GM11168 (cell line): ENCODE data around the gene CSGALNACT2.
"Not testable (repeated sequence)": the region's sequence is repeated elsewhere in the genome, so short reads cannot be mapped to it uniquely, and the experiment has no call there.

Experiments used
- in situ Hi-C: fragments of 300-500 bp; cut with MboI; formaldehyde crosslinking; loops from one replicate; pipeline ENCODE4 v1.12.0; 2022; ENCODE audit warnings: low sequenced_read_pairs; ENCODE audit not compliant: unreplicated experiment

The CSGALNACT2 gene

DNA sequence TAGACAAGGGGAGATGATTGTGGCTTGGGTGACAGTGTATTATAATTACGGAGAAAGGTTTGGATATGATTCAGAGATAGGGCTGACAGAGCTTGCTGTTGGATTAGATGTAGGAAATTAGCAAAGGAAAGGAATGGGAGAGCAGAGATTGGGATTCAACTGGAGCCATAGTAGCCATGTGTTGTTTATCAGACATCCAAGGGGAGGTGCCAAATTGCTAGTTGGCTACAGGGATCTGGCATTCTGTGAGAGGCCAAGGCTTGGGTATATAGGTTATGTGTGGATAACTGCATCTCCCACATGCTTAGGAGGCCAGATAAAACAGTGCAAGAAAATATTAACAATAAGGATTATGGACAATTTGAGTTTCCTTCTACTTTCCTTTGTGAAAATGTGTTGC lies 34.9 kb downstream of the CSGALNACT2 start:
- in situ Hi-C loops, result no loop called here

DNA sequence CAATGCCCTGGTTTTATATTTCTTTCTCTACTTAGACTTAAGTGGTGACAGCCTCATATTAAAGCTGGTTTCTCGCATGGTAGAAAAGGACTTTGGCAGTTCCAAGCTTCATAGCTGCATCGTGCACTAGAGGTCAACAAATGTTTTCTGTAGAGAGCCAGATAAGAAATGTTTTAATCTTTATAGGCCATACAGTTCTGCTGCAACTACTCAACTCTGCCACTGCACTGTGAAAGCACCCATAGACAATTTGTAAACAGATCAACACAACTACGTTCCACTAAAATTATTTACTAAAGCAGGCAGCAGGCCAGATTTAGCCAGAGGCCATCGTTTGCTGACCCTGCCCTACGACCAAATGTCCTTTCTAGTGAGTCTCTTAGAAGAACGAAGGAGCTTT lies 36.7 kb downstream of the CSGALNACT2 start:
- in situ Hi-C loops, result no loop called here

DNA sequence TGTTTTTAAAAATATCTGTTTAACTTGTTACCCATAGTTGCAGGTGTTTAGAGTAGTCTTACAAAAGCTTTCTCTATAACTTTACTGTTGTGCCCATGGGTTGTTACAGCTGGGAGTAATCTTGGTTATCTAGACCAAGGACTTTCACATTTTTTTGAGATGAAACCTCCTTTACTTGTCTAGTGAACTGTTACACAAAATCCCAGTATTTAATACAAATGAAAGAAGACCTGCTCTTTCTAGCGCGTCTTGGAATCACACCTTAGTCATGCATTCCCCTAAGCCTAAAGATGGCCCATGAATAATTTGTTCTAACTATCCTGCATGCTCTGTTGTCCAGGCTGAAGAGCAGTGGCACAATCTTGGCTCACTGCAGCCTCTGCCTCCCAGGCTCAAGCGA lies 38.0 kb downstream of the CSGALNACT2 start:
- in situ Hi-C loops, result no loop called here

DNA sequence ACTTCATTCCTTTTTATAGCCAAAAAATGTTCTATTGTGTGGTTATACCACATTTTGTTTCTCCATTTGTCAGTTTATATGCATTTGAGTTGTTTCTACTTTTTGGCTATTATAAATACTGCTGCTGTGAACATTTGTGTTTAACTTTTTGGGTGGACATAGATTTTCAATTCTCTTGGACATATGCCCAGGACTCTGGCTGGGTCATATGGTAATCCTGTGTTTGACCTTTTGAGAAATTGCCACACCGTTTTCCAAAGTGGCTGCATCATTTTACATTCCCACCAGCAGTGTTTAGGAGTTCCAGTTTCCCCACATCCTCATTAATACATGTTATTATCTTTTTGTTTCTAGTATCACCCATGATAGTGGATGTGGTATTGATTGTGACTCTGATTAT lies 39.4 kb downstream of the CSGALNACT2 start:
- in situ Hi-C loops, result no loop called here

DNA sequence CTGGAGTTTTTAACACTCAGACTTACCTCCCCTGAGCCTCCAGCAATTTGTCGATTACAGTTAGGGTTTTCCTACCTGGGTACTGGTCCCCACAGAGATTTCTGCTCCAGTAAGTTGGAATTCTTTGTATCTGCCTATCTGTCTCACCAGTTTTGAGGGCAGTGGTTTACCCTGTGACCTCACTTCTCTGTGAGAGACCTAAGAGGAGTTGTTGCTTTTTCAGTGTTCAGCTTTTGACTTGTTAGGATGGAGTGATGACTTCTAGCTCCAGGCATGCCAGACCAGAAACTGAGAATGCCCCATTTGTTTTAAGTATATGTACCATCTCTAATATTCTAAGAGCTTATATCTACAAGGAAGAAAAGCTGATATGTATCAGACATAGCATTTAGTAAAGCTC lies 42.9 kb downstream of the CSGALNACT2 start:
- in situ Hi-C loops, result no loop called here

DNA sequence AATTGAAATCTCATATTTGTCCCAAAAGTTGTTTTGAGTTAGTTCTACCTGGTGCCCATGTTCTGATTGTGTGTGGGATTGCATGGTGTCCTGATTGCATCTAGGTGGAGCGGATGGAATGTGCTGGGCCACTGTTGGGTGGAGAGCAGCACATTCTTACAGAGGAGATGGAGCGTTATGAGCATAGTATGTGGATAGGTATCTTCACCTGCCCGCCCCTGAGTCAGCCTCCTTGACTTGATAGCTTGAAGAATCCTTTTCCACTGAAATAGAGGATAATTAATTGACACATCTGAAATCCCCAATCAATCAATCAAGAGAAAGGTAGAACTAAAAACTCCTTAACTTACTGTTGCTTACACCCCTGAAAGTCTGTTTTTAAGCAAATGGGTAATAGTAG lies 45.5 kb downstream of the CSGALNACT2 start:
- in situ Hi-C loops, result not testable (repeated sequence)

DNA sequence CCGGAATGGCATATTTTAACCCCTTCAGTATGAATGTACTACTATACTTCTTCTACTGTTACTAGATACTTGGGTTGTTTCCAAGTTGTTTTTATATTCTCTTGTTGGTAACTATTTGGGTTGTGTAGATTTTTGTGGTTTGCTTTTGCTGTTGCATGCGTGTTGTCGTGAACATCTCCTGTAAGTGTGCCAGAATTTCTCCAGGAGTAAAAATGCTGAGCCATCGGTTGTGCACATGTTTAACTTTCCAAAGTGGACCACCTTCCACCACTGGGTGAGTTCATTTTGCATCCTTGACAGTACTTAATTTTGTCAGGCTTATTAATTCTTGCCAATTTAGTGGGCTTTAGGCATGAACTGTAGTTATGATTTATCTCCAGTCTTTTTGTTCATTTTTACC lies 47.9 kb downstream of the CSGALNACT2 start:
- in situ Hi-C loops, result no loop called here

DNA sequence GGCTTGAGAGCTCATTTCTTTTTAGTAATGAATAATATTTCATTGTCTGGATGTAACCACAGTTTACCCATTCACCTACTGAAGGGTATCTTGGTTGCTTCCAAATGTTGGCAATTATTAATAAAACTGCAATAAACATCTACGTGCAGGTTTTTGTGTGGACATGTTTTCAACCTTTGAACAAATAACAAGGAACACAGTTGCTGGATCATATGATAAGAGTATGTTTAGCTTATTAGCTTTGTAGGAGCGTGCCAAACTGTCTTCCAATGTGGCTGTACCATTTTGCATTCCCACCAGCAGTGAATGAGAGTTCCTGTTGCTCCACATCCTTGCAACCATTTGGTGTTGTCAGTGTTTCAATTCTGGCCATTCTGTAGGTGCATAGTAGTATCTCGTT lies 49.0 kb downstream of the CSGALNACT2 start:
- in situ Hi-C loops, result no loop called here

DNA sequence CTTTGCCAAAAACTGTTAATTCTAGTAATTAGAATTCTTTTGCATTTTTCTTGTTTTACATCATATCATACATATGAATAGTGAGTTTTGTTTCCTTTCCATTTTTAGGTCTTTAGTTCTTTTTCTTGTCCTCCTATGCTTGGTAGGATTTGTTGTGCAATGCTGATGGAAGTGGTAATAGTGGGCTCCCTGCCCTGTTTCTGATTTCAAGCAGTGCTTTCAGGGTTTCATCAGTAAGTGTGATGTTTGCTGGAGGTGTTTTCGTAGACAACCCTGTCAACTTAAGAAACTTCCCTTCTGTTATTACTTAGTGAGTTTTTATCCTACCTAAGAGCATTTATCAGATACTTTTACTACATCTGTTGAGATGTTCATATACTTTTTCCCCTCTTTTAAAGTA lies 50.5 kb downstream of the CSGALNACT2 start:
- in situ Hi-C loops, result no loop called here

DNA sequence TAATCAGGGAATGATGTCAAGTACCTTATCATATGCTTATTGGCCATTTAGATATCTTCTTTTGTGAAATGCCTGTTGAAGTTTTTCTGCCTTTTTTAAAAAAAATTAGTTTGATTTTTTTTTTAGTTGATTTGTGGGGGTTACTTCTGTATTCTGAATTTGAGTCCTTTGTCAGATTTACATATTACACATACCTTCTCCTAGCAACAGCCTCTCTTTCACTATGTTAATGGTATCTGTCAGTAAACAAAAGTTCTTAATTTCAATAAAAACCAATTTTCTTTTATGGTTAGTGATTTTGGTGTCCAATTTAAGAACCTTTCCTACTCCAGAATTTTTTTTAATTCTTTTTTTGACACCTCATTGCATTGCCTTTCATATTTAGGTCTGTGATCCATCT lies 52.0 kb downstream of the CSGALNACT2 start:
- in situ Hi-C loops, result no loop called here

DNA sequence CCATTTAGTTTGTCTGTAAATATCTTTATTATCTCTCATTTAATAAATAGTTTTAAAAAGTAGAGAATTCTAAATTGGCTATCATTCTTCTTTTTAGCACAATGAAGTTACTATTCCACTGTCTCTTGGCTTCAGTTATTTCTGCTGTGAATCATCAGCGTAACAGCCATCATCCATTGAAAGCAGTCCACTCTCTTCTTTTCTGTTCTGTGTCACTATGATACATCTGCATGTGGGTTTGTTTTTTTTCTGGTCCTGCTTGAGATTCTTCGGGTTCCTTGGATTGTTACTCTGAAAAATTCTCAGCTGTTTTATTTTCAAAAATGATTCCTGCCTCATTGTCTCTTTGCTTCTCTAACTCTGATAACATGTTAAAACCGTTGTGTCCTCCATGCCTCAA lies 52.5 kb downstream of the CSGALNACT2 start:
- in situ Hi-C loops, result no loop called here

DNA sequence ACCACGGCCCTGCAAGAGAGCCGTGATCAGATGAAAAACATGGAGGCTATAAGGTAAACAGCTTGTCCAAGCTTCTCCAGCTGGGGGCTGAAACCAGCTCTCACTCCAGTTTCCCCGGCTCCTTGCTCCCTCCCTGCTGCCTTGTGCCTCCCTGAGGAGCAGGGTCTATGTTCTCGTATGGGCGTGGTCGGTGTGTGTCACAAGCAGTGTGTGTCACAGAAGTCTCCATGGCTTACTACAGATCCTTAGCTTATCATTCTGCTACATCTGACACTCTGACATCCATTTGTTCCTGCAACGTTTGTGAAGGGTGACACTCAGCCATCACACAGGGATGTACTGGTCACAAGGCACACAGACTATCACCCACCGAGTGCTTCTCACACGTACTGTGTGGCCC lies 54.6 kb downstream of the CSGALNACT2 start:
- in situ Hi-C loops, result no loop called here

DNA sequence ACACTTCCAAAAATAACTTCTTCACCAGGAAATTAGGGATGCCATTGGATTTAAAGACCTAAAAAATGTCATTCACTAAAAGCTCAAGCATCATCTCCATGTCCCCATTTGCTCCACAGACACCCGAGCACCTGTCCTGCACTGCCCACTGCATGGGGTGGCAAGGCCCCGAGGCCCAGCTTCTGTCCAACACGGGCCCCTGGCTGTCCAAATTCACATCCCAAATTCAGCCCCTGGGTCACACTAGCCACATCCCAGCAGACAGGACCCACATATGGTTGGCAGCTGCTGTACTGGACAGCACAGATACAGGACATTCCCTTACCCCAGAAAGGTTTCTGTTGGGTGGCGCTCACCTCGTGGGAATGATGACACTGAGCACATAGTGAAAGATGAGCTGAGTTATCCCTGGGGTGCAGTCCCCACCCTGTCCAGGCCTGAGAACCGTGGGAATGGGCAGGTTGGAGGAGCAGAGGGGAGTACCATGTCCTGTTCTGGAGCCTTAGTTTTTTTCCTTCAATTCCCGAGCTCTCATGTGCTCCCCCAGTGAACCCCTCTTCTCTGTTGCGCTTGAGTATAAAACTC lies 55.3 kb downstream of the CSGALNACT2 start:
- in situ Hi-C loops, result no loop called here

DNA sequence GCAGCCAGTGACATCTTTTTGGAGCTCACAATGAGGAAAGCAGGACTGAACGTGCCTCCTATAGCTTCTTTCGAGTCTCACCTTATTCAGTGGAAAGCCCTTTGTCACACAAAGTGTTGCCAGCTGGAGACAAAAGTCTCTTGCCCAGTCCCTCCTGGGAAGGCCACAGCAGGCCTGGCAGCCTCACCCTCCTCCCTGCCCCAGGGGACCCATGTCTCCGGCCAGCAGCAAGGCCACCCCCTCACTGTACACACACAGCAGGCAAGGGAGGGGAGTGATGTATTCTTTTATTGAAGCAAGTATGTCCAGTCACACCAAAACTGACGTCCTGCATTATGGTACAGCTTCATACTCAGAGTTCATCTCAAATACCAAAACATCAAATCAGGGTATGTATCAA lies 56.0 kb downstream of the CSGALNACT2 start:
- in situ Hi-C loops, result no loop called here

DNA sequence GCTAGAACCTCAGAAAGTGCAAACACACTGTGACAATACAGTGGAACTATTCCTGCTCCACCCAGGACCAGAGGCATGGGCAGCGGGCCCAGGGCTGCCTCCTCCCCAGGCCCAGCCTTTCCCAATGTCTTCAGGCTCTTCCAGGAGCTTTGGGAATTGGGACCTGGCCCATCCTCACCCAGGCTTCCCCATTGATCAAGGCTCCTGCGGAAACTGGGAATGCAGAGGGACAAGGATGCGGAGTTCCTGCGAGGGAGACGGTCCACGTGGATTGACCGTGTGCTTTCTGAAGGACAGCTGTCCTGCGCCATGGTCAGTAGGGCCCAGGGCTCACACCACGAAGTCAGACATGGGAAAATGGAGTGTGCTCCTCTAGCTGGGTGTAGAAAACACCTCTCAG lies 56.6 kb downstream of the CSGALNACT2 start:
- in situ Hi-C loops, result no loop called here

DNA sequence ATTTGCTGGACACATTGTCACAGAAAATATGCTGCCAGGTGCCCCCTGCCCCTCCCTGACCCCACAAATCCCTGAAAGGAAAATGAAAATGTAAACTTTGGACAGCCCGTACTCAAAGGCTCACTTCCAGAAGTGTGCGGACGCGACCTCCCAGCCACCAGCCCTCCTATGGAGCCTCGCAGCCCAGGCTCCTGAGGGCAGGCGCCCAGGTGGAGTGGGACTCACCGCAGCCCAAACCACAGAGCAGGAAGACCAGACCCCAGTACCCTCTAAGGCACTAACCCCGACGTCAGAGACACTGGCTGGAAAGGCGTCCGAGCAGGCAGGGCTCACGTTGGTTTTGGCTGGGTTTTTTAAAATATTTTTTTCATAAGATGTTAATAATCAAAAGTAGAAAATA lies 57.3 kb downstream of the CSGALNACT2 start:
- in situ Hi-C loops, result no loop called here

DNA sequence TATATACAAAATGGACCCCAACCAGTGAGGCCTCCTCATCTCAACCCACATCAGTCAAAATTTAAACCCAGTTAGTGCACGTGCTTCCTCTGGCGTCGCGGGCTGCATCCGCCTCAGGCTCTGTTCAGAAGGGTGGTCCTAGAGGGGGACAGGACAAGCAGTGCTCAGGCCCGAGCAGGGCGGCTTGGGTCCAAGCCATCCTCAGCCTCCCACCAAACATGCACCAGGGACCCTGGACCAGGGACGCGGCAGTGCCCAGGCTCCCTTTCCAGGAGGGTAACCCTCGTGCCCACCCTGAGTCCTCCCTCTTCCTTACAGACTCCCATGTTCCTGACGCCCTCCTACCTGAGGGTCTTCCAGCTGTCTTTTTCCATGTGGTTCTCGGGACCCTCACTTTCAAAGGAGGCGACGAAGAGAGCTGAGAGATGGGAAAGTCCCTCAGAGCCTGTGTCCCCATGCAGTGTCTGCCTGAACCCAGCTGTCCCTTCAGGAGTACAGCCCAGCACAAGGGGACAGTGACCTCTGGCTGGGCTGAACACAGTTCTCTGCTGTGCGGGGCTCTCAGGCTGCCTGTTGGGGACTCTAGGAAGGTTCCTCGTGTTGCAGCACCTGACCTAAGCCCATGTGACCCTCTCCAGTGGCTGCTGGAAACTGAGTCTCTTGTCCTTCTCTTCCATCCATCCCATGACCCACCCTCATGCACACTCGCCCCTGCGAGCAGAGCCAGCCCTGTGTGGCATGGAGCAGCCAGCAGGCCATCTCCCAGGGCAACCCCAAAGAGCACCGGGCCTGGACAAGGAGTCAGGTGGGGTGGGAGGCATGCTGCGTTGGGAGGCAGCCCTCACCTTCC lies 58.1 kb downstream of the CSGALNACT2 start:
- in situ Hi-C loops, result no loop called here

DNA sequence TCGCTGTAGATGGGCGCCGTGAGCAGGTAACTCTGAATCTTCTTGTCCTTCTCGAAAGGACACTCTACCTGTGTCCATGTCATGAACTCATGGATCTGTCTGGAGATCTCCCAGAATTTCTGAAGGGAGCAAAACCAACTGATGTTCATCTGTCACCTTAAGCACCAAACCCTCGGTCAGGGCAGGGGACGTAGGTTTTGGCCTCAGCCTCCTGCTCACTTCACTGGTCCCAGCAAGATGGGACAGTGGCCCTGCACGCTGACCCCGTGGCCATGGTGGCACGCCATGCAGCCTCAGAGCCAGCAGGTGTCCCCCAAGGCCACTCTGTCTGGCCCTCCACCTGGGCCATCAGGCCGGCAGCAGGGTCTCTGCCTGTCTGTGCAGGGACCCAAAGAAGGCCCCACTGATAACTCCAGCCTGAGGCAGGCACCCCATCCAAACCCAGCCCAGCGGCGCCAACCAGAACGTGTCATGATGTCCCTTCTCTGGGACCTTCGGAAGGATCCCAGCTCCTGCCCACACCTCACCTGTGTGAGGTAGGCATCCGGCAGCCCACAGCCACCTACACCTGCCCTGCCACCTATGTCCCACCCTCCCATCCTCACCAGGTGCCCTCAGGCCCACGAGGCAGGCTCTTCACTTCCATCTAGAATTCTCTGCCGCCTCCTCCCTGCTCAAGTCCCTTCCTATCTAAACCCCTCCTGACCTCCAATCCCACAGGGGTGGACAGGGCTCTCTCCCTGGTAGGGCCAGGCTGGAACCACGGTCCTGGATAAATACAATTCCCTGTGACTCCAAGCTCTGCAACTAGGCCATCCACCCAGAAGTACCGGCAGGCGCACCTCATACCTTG lies 59.0 kb downstream of the CSGALNACT2 start:
- in situ Hi-C loops, result no loop called here

DNA sequence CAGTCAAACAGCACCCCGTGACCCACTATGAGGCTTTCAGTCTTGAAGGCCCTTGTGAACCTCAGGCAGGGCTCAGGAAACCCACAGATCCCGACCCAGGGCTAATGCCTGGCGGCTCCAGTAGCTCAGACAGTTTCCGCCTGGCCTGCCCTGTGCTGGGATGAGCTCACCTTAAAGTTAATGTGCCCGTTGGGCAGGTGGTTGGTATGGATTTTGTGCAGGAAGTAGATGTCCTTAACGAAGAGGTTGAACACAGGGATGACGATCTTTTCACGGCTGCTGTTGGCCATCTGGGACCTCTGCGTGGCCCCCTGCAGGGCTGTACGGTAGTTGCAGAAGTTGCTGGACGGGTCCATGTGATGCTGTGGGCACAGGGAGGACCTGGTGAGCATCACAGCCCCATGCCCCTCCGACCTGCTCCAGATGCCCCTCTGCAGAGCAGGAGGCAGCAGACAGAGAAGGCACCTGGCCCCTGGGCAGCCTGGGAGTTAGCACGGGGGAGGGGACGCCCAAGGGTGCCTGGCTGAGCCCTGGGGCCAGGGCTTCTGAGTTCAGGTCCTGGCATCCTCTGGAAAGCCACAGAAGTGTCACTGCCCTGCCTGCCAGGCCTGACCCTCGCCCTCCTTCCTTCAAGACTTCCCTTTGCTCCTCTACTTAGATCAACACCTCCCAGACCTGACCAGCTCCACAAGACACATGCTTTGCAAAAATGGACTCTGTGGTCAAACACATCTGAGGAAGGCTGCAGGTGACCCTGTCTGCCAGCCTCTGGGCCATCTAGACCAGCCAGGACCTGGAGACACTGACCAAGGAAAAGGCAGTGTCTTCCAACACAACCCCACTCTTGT lies 59.8 kb downstream of the CSGALNACT2 start:
- in situ Hi-C loops, result no loop called here

DNA sequence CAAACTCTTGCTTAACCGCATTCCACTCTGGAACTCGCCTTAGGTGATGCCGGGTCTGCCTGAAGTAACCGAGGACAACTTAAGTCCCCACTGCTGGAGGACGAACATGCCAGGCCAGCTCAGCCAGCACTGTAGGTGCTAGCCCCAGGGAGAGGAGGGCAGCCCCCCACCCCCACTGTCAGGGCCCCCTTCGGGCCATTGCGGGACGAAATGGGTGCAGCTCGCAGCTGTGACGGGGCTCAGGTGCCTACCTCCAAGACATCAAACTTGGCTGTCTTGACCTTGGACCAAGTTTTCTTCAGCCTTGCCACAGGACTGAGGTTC lies 60.4 kb downstream of the CSGALNACT2 start:
- in situ Hi-C loops, result no loop called here
